Umbilical cord (tissue), 2 donors: Measurements from ENCODE around the gene PPP1R9A. TPM values are rescaled to one million over a fixed set of nuclear protein-coding genes. Genes with fewer than 3 reads are reported as not detected.
A peak's percentile ranks its signal among the peaks of the same experiment; 100 is the strongest.

Source experiments
- DNase-seq: peaks from one replicate; pipeline ENCODE4 v3.0.0-alpha.2; 2015; ENCODE audit warnings: low spot score
- total RNA-seq: library from RNA; depleted of rRNA; stranded (reverse); fragments of >200 nt; gene quantifications from one replicate; pipeline ENCODE4 v1.2.3, GENCODE V29; 2014; ENCODE audit warnings: low replicate concordance; ENCODE audit not compliant: insufficient read depth

The PPP1R9A gene
- total RNA-seq, 1 donor from 2014 or later: 10.4 TPM

DNA sequence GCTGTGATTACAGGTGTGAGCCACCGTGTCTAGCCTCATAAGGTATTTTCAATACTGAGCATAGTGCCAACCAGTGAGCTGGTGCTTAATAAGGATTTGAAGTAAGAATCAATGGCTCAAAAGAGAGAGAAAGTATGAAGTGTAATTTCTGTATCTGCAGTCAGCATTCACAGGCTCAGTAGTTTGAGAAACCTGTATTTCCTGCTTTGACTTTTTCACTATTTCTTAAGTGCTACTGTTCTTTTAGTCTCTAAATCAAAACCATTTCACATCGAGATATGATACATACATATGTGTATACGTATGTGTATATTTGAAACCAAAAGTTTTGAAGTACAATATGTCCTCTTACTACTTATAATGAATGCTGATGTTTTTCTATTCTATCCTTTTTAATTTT lies 189.9 kb downstream of the PPP1R9A start:
- DNase-seq: peak; percentile 56

DNA sequence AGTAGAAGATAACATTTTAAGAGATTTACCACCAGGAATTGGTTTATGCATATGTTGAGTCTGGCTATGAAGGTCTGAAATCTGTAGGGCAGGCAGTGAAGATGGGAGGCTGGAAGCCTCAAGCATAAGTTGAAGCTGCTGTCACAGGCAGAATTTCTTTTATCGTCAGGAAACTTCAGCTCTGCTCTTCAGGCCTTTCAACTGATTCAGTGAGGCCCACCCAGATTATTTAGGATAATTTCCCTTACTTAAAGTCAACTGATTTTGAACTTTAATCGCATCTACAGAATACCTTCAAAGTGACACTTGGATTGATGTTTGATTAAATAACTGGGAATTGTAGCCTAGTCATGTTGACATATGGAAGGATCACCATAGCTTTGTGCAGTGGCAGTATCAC lies 190.5 kb downstream of the PPP1R9A start:
- DNase-seq: no peak

DNA sequence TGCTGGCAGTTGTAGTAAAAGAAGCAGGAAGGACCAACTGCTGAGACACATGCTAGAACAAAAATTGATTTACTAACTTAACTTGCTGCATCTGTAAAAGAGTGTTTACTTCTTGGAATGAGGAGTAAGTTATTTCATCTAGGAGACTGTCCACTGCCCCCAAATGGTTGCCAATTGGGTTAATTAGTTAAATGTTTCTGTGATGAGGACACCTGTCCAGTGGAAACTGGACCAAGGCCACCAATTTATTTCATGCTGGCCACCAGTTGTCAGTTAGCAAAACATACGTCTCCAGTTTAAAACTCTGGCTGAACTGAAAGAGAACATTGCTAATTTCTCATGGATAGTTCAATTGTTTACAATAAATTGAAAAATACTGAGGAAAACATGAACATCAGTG lies 191.7 kb downstream of the PPP1R9A start:
- no peak for DNase-seq

DNA sequence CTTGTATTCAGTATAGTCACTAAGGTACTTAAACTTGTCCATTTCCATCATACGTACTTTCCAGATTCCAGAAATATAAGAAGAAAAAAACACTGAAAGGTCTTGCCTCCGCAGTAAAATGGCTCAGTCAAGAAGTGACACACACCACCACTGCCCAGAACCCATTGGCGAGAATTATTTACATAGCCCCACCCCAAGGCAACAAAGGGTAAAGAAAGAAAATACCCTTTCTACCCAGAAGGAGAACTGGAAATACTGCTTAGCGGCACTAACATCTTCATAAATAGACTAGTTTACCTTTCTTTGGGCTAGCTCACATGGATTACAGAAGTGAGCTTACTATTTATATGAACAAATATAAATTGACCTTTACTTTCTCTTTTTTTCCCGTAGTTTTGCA lies 194.0 kb downstream of the PPP1R9A start:
- no peak for DNase-seq

DNA sequence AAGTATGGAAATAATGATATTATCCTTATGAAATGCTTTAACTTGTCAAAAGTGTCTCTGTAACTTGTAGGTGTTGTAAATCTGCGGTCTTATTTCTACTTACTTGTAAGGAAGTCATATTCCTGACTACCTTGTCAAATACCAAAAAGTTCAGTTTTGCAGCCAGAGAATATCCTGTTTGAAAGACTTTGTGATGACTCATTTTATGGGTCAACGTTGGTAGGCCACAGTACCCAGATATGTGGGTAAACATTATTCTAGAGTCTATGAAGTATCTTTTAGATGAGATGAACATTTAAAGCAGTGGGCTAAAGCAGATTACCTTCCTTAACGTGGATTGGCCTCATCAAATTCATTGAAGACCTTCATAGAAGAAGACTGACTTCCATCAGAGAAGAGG lies 195.3 kb downstream of the PPP1R9A start:
- DNase-seq: no peak

DNA sequence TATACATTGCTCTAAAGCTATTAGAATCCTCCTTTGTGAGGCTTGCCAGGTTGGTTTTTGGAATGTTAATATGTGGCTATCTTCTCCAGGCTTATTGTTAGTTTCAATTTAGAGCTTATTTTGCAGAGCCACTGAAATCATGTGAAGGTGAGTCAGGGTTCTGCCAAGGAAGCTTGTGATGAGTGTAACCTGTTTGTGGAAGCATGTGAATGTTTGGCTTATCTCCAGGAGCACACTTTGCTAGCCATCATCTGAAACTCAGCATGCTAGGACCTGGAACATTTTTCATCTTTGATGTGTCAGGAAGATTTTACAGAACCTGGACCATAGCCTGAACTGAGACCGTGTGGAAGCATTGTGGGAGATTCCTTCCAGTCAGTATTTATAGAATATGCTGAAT lies 197.3 kb downstream of the PPP1R9A start:
- peak; percentile 50 for DNase-seq

DNA sequence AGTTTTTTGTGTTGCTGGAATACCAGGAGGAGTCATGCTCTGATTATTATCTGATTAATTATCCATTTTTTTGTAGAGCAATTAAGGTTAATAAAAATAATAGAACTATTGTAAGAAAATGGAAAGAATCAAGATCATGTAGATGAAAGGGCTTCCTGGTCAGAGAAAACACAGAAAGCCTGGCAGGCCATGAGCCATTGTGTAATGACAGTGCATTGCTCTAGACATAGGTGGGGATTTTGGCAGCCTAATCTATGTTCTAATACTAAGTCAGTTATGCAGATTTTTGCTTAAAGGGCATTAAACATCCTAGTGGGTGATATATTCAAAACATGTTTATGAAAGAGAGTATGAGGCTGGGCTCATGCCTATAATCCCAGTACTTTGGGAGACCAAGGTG lies 198.2 kb downstream of the PPP1R9A start:
- no peak for DNase-seq

DNA sequence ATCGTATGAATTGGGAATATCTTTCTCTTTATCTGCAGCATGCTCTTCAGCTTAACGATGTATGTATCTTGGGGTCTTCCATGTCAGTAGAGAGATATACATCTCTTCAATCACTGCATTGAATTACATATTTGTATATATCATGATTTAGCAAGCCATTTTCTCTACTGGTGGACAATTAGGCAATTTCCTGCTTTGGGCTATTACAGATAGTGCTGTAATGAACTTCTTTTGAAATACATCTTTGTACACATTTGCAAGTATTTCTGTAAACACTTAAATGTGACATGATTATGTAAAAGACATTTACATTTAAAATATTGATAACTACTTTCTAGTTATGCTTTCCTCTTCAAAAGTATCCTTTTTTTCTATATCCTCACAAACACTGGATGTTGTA lies 199.0 kb downstream of the PPP1R9A start:
- DNase-seq: no peak

DNA sequence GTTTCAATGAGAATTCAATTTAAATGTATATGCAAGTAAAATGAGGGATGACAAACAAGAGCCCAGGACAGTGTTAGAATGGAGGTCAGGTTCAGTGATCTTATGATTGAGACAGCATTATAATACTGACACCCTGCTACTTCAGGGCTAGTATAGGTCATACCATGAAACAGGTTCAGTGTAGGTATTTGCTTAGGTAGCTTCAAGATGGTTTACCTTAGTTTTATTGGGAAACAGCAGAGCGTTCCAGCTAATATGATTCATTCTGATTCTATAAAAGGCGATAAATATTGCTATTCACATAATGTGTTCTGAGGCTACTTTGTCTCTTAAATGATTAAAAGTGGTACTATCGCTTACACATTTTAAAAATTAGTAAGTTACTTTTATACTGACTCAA lies 203.3 kb downstream of the PPP1R9A start:
- DNase-seq: no peak

DNA sequence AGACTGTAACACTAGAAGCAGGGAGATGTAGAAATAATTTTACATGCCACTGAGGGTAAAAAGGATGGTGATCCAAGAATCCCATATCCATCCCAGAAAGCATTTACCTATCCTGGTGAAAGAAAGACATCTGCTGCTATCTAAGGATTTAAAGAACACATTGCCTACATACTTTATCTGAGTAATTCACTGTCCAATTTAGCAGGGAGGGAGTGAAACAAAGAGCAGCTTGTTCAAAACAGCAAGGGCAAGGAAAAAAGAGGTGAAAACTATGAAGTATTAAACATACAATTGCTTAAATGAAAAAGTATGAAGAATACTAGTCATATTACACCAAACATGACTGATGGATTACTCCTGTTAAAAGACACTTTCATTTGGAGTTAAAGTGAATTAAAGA lies 206.2 kb downstream of the PPP1R9A start:
- no peak for DNase-seq

DNA sequence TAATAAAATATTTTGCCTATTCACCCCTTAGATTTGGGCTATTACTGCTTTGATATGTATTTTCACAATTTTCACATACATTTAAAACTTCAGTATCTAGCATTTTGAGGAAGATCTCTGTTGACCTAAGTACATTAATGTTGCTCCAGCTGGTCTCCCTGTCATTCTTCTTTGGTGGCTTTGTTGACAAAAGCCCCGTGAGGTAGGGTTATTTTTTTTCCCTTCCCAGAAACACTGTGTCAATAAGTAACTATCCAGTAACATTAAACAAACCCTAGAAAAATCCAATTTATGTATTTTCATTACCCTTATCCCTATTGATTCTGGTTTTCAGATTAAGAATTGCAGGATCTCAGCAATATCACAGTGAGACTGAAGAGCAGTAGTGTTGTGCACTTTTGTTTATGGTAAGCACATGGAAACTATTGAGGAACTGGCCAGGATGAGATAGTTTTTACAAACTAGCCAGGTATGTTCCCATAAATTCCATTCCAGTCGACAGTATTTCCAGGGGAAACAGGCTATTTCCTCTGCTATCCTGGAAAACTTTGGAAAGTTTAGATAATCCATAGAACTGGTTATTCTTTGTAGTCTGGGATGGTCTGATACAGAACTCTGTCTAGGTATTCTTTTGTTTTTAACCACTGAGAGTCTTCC lies 218.8 kb downstream of the PPP1R9A start:
- DNase-seq: no peak

DNA sequence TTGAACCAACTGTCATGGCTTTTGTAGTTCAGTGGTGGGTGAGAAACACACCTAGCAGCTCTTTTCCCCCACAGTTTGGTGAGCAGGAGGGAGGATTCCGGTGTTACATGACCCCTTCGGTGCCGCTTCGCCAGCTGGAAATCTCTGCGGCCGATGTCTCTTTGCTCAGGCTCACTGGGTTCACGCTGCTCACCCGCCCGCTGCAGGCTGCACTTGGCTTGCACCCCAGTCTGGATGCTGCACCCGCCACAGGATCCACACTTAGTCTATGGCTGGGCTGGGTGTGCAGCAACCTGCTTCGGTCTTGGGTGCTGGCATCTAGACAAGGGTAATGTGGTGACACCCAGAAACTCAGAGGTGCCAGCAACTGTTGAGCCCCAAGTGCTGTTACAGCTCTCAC lies 225.1 kb downstream of the PPP1R9A start:
- no peak for DNase-seq

DNA sequence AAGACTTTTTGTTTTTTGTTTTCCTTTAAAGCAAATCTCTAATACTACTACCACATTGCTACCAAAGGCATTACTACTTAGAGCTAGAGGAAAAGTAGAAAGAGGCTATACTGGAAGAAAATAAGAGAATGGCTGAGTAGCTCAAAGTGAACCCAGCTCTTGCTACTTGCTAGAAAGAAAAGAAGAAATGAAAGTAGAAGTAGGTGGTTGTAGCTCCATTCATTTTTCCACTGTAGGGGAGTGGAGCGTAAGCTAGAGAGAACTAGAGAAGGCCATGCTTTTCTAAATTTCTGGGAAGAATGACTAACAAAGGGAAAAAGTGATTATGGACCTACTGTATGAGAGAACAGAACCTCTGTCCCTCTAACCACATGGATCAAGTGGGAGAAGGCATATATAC lies 232.5 kb downstream of the PPP1R9A start:
- no peak for DNase-seq

DNA sequence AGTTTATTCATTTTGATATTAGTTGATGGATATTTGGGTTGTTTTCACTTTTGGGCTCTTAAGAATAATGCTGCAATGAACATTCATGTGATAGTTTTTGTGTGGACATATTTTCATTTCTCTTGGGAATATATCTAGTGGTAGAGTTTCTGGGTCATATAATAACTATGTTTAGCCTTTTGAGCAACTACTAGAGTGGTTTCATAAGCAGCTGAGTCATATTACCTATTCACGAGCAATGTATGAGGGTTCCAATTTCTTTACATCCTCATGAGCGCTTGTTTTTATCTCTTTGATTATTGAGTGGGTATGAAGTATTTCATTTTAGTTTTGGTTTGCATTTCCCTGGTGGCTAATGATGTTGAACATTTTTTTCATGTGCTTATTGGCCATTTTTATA lies 234.4 kb downstream of the PPP1R9A start:
- DNase-seq: no peak

DNA sequence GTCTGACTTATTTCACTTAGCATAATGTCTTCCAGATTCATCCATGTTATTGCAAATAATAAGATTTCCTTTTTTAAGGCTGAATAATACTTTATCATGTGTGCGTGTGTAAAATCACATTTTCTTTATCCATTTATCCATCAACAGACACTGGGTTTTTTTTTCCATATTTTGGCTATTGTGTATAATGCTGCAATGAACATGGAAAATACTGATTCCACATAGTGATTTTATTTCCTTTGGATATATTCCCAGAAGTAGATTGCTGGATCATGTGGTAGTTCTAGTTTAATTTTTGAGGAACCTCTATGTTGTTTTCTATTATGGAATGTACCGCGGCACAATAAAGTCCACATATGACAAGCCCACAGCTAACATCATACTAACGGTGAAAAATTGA lies 236.9 kb downstream of the PPP1R9A start:
- no peak for DNase-seq

DNA sequence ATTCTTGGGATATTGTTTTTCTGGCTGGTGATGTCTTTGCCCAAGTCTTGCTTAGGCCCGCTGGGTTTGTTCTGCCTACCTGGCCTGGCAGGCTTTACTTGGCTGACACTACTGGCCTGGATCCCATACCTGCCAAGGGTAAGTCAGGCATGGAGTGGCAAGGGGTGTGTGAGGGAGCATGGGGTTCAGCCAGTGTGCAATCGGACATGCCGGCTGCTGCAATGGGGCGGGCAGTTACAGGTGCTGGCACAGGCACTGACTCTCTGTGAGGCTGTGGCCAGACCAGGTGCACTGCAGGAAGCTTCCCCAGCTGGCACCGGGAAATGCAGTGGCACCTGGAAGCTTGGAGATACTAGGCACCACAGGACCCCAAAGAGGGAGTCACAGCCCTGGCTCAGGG lies 248.6 kb downstream of the PPP1R9A start:
- DNase-seq: no peak

DNA sequence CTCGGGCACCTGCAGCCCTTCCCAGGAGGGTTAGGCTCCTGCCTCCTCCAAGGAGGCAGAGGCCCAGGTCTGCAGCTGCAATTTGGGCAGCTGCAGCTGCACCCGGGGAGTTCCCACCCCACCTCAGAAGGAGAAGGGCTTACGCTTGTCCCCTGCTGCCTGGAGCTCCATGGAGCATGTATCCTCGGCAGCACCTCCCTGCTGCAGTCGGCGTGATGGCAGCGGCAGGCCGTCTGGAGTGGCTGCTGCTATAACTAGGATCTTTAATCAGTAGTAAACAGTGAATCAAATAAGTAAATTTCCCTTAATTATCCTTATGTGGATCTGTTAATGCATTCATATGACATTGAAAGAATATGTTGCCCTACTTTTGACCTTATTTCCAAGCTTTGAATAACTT lies 250.0 kb downstream of the PPP1R9A start:
- no peak for DNase-seq

DNA sequence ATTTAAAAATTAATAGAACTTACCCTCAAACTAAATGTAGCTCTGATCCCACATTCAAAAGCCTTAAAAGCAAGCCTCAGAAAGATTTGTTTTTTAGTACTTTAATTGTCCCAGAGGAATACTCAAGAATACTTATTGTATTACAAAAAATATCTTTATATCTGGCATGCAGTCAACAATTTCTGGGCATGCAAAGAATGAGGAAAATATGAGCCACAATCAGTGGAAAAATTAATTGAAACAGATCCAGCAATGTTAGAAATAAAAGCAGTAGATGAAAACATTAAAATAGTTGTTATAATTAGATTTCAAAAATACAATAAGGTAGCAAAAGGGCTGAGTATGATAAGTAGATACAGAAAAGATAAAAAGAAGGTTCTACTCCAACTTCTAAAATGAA lies 262.3 kb downstream of the PPP1R9A start:
- peak; percentile 2 for DNase-seq

DNA sequence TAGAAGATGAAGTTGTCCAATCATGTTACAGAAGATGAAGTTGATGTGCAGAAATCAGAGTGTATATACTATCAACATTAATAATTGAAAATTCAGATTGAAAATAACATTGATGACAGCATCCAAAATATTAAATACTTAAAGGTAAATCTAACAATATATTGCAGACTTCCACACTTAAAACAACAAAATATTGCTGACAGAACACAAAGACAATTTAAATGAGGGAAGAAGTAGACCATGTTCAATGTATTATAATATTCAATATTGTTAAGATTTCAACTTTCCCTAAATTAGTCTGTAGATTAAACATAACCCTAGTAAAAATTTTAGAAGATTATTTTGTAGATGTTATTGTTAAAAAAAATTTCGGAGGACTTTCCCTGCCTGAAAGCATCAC lies 265.0 kb downstream of the PPP1R9A start:
- DNase-seq: no peak

DNA sequence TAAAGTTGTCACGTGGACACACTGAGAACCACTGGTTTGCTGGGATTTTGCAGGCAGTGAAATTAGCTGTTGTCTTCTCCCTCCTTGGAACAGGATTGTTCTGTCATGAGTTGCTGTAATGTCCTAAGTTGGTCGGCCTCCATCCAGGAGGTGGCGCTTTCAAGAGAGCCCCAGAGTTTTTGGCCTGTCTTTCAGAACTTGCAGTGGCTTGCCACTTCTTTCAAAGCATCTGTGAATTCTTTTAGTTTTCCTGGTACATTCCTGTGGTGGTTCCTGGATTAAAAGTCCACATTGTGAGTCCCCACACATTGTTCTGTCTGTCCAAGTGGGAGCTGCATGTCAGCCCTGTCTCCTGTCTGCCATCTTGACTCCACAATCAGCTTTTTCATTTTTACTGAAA lies 283.1 kb downstream of the PPP1R9A start:
- no peak for DNase-seq

DNA sequence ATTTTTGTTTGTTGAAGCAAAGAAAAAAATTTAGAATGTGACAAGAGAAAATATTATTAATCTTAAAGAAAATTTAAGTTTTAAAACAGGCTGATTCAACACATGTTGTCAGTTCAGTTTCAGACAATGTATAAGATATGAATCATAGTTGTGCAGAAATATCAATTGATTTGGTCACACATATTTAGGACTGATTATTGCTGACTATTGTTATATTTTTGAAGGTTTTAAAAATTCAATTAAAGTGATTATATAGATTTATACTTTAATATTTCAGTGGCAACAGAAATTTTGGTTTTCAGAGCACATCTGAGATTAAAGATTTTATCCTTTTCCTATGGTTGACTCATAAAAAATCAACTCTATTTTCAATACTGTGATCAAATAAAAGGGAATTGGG lies 284.4 kb downstream of the PPP1R9A start:
- no peak for DNase-seq

DNA sequence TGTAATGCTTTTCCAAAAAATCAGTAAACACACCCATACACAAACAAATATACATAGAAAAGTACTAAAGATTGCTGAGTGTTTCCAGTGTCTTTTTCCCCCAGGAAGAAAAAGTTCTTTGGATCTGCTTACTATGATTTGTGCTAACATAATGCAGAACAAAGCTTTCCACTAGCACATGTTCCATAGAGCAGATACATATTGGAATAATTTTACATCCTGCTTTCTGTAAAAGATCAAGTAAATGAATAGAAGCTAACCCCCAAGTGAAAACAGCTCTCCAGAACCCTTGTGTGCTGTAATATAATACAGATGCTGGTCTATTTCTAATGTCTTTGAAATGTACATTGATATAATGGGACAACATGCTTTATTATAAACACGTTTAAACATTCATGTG lies 291.5 kb downstream of the PPP1R9A start:
- peak; percentile 48 for DNase-seq

DNA sequence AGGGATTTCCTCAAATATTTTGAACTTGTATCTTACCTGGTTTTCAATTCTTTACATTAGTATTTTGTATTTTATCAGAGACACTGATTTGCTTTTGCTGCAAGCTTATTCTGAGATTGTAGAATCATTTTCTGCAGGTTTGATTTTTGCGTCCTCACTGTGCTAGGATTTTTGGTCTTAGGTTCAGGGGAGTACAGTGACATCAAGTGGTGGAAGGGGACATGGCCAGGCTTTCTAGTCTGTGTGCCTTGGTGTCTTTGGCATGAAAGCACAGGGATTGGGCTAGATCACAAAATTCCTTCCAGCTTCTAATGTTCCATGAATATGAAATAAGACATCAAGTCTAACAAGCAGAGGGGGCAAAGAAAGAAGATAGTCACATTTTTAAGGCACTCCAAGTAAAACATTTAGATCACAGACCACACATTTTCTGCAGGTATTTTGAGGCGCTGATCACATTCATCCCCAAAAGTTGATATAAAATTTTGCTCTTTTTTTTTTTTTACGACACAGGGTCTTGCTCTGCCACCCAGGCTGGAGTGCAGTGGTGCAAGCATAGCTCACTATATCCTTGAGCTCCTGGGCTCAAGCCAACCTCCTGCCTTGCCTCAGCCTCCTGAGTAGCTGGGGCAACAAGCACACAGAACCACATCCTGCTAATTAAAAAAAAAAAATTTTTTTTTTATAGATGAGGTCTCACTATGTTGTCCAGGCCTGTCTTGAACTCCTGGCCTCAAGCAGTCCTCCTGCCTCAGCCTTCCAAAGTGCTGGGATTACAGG lies 292.6 kb downstream of the PPP1R9A start:
- DNase-seq: peak; percentile 83

DNA sequence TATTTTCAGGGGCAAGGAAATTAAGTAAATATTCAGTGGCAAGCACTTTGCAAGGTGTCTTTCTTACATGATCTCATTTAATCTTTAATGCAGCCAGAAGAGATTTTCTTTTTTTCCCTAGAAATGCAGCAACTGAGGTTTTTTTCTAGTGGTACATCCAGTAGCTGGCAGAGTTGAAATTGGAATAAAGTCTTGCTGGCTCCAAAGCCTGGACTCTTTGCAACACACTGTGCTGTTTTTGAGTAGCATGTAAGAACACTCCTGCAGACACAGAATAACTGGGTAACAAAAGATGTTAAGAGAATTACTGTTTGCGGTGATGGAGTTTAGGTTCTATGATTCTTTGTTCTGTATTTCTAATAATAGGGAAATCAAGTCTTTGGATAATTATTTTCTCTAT lies 293.3 kb downstream of the PPP1R9A start:
- no peak for DNase-seq
